CD14-positive monocyte (primary cell): ENCODE measurements around the gene CLIC1. TPM values are rescaled to one million over a fixed set of nuclear protein-coding genes. Genes with fewer than 3 reads are reported as not detected.
A peak's percentile ranks its signal among the peaks of the same experiment; 100 is the strongest.

Experiments
- DNase-seq, 3 donors: peaks; one replicate each; pipeline ENCODE4 v3.0.0-alpha.2; 2011 to 2022
- H2AFZ ChIP-seq: 2 replicates; pipeline ENCODE4 v1.6.0; 2012; ENCODE audit warnings: mild to moderate bottlenecking, low read depth, low read length, inconsistent platforms; ENCODE audit not compliant: insufficient read depth, poor library complexity, severe bottlenecking
- H3K27ac ChIP-seq, 2 donors: 1 replicate in 1 of 2; 2 replicates in 1 of 2; pipeline ENCODE4 v1.5.1; 2012 to 2013; ENCODE audit warnings: low read length in 2 of 2, control low read depth in 1 of 2, inconsistent platforms in 1 of 2, low read depth in 1 of 2, mild to moderate bottlenecking in 1 of 2
- H3K27me3 ChIP-seq, 2 donors: one replicate each; pipeline versions ENCODE4 v1.6.0 to v1.6.1; 2011 to 2013; ENCODE audit warnings: low read length in 2 of 2; ENCODE audit not compliant: control insufficient read depth in 2 of 2, insufficient read depth in 2 of 2
- H3K36me3 ChIP-seq, 2 donors: replicated peaks in 1 of 2; 1 replicate in 1 of 2; 2 replicates in 1 of 2; pipeline versions ENCODE4 v1.5.1 to v1.6.1; 2012 to 2013; ENCODE audit warnings: low read length in 2 of 2, control low read depth in 1 of 2, inconsistent platforms in 1 of 2, mild to moderate bottlenecking in 1 of 2; ENCODE audit not compliant: insufficient read depth in 2 of 2, control insufficient read depth in 1 of 2
- H3K4me1 ChIP-seq, 2 donors: 1 replicate in 1 of 2; 2 replicates in 1 of 2; pipeline versions ENCODE4 v1.5.1 to v1.6.1; 2012 to 2013; ENCODE audit warnings: low read length in 2 of 2, control low read depth in 1 of 2, inconsistent platforms in 1 of 2, mild to moderate bottlenecking in 1 of 2, moderate library complexity in 1 of 2; ENCODE audit not compliant: insufficient read depth in 2 of 2, control insufficient read depth in 1 of 2
- H3K4me2 ChIP-seq: replicated peaks from 2 replicates; pipeline ENCODE3; 2012; ENCODE audit warnings: low read length, moderate library complexity, mild to moderate bottlenecking; ENCODE audit not compliant: poor library complexity, severe bottlenecking; ENCODE audit errors: extremely low read depth
- H3K4me3 ChIP-seq, 3 experiments: fragments of 200-600 bp in 1 of 3; sonication (generic) in 1 of 3; replicated peaks in 1 of 3; 1 replicate in 2 of 3; 2 replicates in 1 of 3; pipeline ENCODE4 v1.5.1; 2011 to 2013; ENCODE audit warnings: low read length in 3 of 3, mild to moderate bottlenecking in 3 of 3, control low read depth in 2 of 3, low read depth in 2 of 3, inconsistent platforms in 1 of 3, moderate library complexity in 1 of 3
- H3K79me2 ChIP-seq: 2 replicates; pipeline ENCODE4 v1.6.0; 2012; ENCODE audit warnings: mild to moderate bottlenecking, control low read depth, inconsistent platforms, low read length, moderate library complexity; ENCODE audit not compliant: insufficient read depth
- H3K9ac ChIP-seq: 2 replicates; pipeline ENCODE4 v1.6.0; 2017; ENCODE audit warnings: low read length, mild to moderate bottlenecking; ENCODE audit not compliant: insufficient read depth, poor library complexity, severe bottlenecking
- H3K9me3 ChIP-seq, 2 donors: replicated peaks in 1 of 2; 1 replicate in 1 of 2; 2 replicates in 1 of 2; pipeline versions ENCODE4 v1.5.1 to v1.6.1; 2012 to 2013; ENCODE audit warnings: low read length in 2 of 2, control low read depth in 1 of 2; ENCODE audit not compliant: control insufficient read depth in 1 of 2, insufficient read depth in 1 of 2
- H4K20me1 ChIP-seq: 2 replicates; pipeline ENCODE4 v1.6.0; 2012; ENCODE audit warnings: mild to moderate bottlenecking, low read length, control low read depth, moderate library complexity; ENCODE audit not compliant: insufficient read depth
- H3K27ac Mint-ChIP-seq, 7 donors: one replicate each; pipeline ENCODE4 v1.8.0; 2020; ENCODE audit warnings: mild to moderate bottlenecking in 7 of 7, mixed read lengths in 7 of 7, moderate library complexity in 6 of 7, inconsistent platforms in 2 of 7
- H3K27me3 Mint-ChIP-seq, 3 donors: one replicate each; pipeline ENCODE4 v1.8.0; 2021 to 2022; ENCODE audit warnings: low read depth in 3 of 3, mild to moderate bottlenecking in 3 of 3, mixed read lengths in 3 of 3, moderate library complexity in 3 of 3, inconsistent platforms in 1 of 3
- H3K36me3 Mint-ChIP-seq, 2 donors: one replicate each; pipeline ENCODE4 v1.8.0; 2020; ENCODE audit warnings: mixed read lengths in 2 of 2, inconsistent platforms in 1 of 2, mild to moderate bottlenecking in 1 of 2
- H3K4me1 Mint-ChIP-seq: one replicate; pipeline ENCODE4 v1.8.0; 2020; ENCODE audit warnings: mild to moderate bottlenecking, mixed read lengths
- H3K4me3 Mint-ChIP-seq, 2 donors: one replicate each; pipeline ENCODE4 v1.8.0; 2020; ENCODE audit warnings: mild to moderate bottlenecking in 2 of 2, mixed read lengths in 2 of 2, moderate library complexity in 1 of 2
- H3K9me3 Mint-ChIP-seq, 7 donors: one replicate each; pipeline ENCODE4 v1.8.0; 2020 to 2022; ENCODE audit warnings: mixed read lengths in 7 of 7, mild to moderate bottlenecking in 6 of 7, moderate library complexity in 6 of 7, inconsistent platforms in 2 of 7
- CTCF ChIP-seq: fragments of 200-600 bp; IDR thresholded peaks from one replicate; pipeline ENCODE4 v1.8.0; 2022; ENCODE audit warnings: antibody characterized with exemption, mild to moderate bottlenecking
- WGBS: methylation state at CpG from one replicate; pipeline ENCODE4 v1.1.5; 2013; ENCODE audit warnings: missing lambda C conversion rate; ENCODE audit not compliant: insufficient coverage; 5-methylcytosine and 5-hydroxymethylcytosine counted together
- intact Hi-C, 2 donors: fragments of 100-400 bp; cut with micrococcal nuclease; formaldehyde crosslinking; loops; one replicate each; pipeline versions ENCODE4 v1.15.0 to v1.15.1; 2023
- polyA plus RNA-seq, 3 donors: library from polyadenylated mRNA; depleted of rRNA in 1 of 3; unstranded in 2 of 3; stranded (reverse) in 1 of 3; fragments of 300-500 nt in 2 of 3; fragments of >200 nt in 1 of 3; fragmentation: Illumina TruSeq in 2 of 3; gene quantifications; 1 replicate in 2 of 3; 2 replicates in 1 of 3; pipeline ENCODE4 v1.2.3, GENCODE V29; 2012 to 2021

CLIC1 gene
- polyA plus RNA-seq, 3 donors = 676 to 1,304 (median 1,196) TPM

- DNase-seq = no peak
- 97% methylated on average over 5 of the region's 12 CpGs for WGBS
- intact Hi-C loops = no loop called here
- no peak overlapping the region for H3K9ac ChIP-seq
- no peak overlapping the region for H2AFZ ChIP-seq
- no peaks in the 10 kb centered on the region for H3K9me3 ChIP-seq
- no peaks in the 10 kb centered on the region for H3K27me3 ChIP-seq
- peaks cover 89 to 98% of the 10 kb centered on the region in 2 donors for H3K36me3 ChIP-seq
- peaks cover 0 to 5% (median 1%) of the 10 kb centered on the region in 3 donors for H3K27me3 Mint-ChIP-seq
- H4K20me1 ChIP-seq = peaks cover 26% of the 10 kb centered on the region
- no peak overlapping the region for H3K4me3 Mint-ChIP-seq
- peak overlapping the region in 2 of 7 donors; percentile 46 to 63 for H3K27ac Mint-ChIP-seq
- peaks cover 82 to 94% of the 10 kb centered on the region in 2 donors for H3K36me3 Mint-ChIP-seq
- H3K79me2 ChIP-seq = peaks cover 7% of the 10 kb centered on the region
- peaks cover 9 to 10% of the 10 kb centered on the region in 2 donors for H3K4me1 ChIP-seq
- H3K4me2 ChIP-seq = no peak overlapping the region
- TF ChIP-seq CTCF = no peak
- no peak overlapping the region for H3K4me3 ChIP-seq
- H3K4me1 Mint-ChIP-seq = peaks cover 14% of the 10 kb centered on the region
- H3K27ac ChIP-seq = no peak overlapping the region
- no peaks in the 10 kb centered on the region for H3K9me3 Mint-ChIP-seq
Measured at GRCh38 chr6:31691564-31692108, 44.7 kb downstream of the CLIC1 start.

- Histone ChIP-seq H3K4me1 (peaks cover 9 to 10% of the 10 kb centered on the region in 2 donors), H3K79me2 (peaks cover 7% of the 10 kb centered on the region), H3K27ac (no peak overlapping the region), H4K20me1 (peaks cover 26% of the 10 kb centered on the region), H3K9ac (no peak overlapping the region), H3K4me2 (no peak overlapping the region), H3K9me3 (no peaks in the 10 kb centered on the region), H2AFZ (no peak overlapping the region), H3K27me3 (no peaks in the 10 kb centered on the region), H3K36me3 (peaks cover 89 to 98% of the 10 kb centered on the region in 2 donors), H3K4me3 (no peak overlapping the region)
- Mint-ChIP-seq H3K36me3 (peaks cover 84 to 94% of the 10 kb centered on the region in 2 donors), H3K27me3 (peaks cover 0 to 6% (median 1%) of the 10 kb centered on the region in 3 donors), H3K4me3 (no peak overlapping the region), H3K4me1 (peaks cover 14% of the 10 kb centered on the region), H3K27ac (peak overlapping the region in 2 of 7 donors; percentile 25 to 63), H3K9me3 (no peaks in the 10 kb centered on the region)
- whole genome bisulfite sequencing = 100% methylated on average over 1 of the region's 6 CpGs
- intact Hi-C loops = no loop called here
- TF ChIP-seq CTCF = no peak
- no peak for DNase-seq
Measured at GRCh38 chr6:31691078-31691463, 45.3 kb downstream of the CLIC1 start.
